IPS-NIHi7 (cell line): Measurements from ENCODE around the gene SLC38A4.
"Not testable (repeated sequence)": the region's sequence is repeated elsewhere in the genome, so short reads cannot be mapped to it uniquely, and the experiment has no call there.

Experiments used
- DNase-seq: peaks from one replicate; pipeline ENCODE4 v3.0.0; 2012; ENCODE audit warnings: mixed read lengths; ENCODE audit errors: extremely low spot score

SLC38A4 gene

GRCh38 chr12:46777587-46777986, 48.2 kb downstream of the SLC38A4 start:
- no peak for DNase-seq

- no peak for DNase-seq
Measured at GRCh38 chr12:46775796-46776195, 50.0 kb downstream of the SLC38A4 start.

- no peak for DNase-seq
Measured at GRCh38 chr12:46774322-46774633, 51.5 kb downstream of the SLC38A4 start.

GRCh38 chr12:46773586-46774321, 52.0 kb downstream of the SLC38A4 start:
- no peak for DNase-seq

- DNase-seq, result peak; percentile 29
Measured at GRCh38 chr12:46771268-46771827, 54.4 kb downstream of the SLC38A4 start.

- peak; percentile 17 for DNase-seq
Measured at GRCh38 chr12:46770501-46771183, 55.2 kb downstream of the SLC38A4 start.

- no peak for DNase-seq
Measured at GRCh38 chr12:46764005-46764404, 61.8 kb downstream of the SLC38A4 start.

GRCh38 chr12:46763230-46763629, 62.6 kb downstream of the SLC38A4 start:
- no peak for DNase-seq

GRCh38 chr12:46754550-46754949, 71.2 kb downstream of the SLC38A4 start:
- no peak for DNase-seq

- DNase-seq, result no peak
Measured at GRCh38 chr12:46752396-46752795, 73.4 kb downstream of the SLC38A4 start.

- DNase-seq, result no peak
Measured at GRCh38 chr12:46751173-46751572, 74.6 kb downstream of the SLC38A4 start.

- no peak for DNase-seq
Measured at GRCh38 chr12:46749322-46749721, 76.5 kb downstream of the SLC38A4 start.

- DNase-seq, result no peak
Measured at GRCh38 chr12:46744283-46744682, 81.5 kb downstream of the SLC38A4 start.

GRCh38 chr12:46743456-46743855, 82.3 kb downstream of the SLC38A4 start:
- DNase-seq, result no peak

GRCh38 chr12:46742271-46742670, 83.5 kb downstream of the SLC38A4 start:
- DNase-seq, result not testable (repeated sequence)

GRCh38 chr12:46725332-46725731, 100.5 kb downstream of the SLC38A4 start:
- no peak for DNase-seq

- no peak for DNase-seq
Measured at GRCh38 chr12:46723629-46724419, 102.0 kb downstream of the SLC38A4 start.

GRCh38 chr12:46722394-46723185, 103.2 kb downstream of the SLC38A4 start:
- DNase-seq, result no peak

- no peak for DNase-seq
Measured at GRCh38 chr12:46718495-46718894, 107.3 kb downstream of the SLC38A4 start.

GRCh38 chr12:46717868-46718267, 107.9 kb downstream of the SLC38A4 start:
- no peak for DNase-seq

GRCh38 chr12:46717159-46717558, 108.6 kb downstream of the SLC38A4 start:
- DNase-seq, result no peak
